Chondrocyte (in vitro differentiated cells): Measurements from ENCODE around the gene AFF3. TPM values are rescaled to one million over a fixed set of nuclear protein-coding genes. Genes with fewer than 3 reads are reported as not detected.

ENCODE experiments used
- DNase-seq: peaks from one replicate; pipeline ENCODE4 v3.0.0; 2021; ENCODE audit warnings: mixed read lengths, low spot score
- H3K27ac Mint-ChIP-seq: one replicate; pipeline ENCODE4 v1.8.0; 2021; ENCODE audit warnings: mild to moderate bottlenecking, moderate library complexity, mixed read lengths; ENCODE audit not compliant: unreplicated experiment
- H3K27me3 Mint-ChIP-seq: 2 replicates; pipeline ENCODE4 v1.8.0; 2021; ENCODE audit warnings: low read depth, mixed read lengths
- H3K36me3 Mint-ChIP-seq: 2 replicates; pipeline ENCODE4 v1.8.0; 2021; ENCODE audit warnings: low read depth, mixed read lengths
- H3K4me1 Mint-ChIP-seq: 2 replicates; pipeline ENCODE4 v1.8.0; 2021; ENCODE audit warnings: low read depth, mild to moderate bottlenecking, mixed read lengths
- H3K4me3 Mint-ChIP-seq: one replicate; pipeline ENCODE4 v1.8.0; 2021; ENCODE audit warnings: mild to moderate bottlenecking, moderate library complexity, mixed read lengths; ENCODE audit not compliant: unreplicated experiment
- H3K9me3 Mint-ChIP-seq: 2 replicates; pipeline ENCODE4 v1.8.0; 2021; ENCODE audit warnings: low read depth, mixed read lengths
- CTCF ChIP-seq: fragments of 200-600 bp; sonication (generic); IDR thresholded peaks from 2 replicates; pipeline ENCODE4 v1.5.0; 2021; ENCODE audit warnings: antibody characterized with exemption, mild to moderate bottlenecking, moderate library complexity
- total RNA-seq: library from RNA; stranded (reverse); gene quantifications from 3 replicates; pipeline ENCODE4 v1.2.1, GENCODE V29; 2021

AFF3 gene
- total RNA-seq, 1 donor from 2014 or later, result 127 TPM

- peaks cover 12% of the 10 kb centered on the region for H3K36me3 Mint-ChIP-seq
- peak overlapping the region; percentile 89 for H3K27ac Mint-ChIP-seq
- peak overlapping the region; percentile 7 for H3K4me3 Mint-ChIP-seq
- H3K4me1 Mint-ChIP-seq, result peaks cover 41% of the 10 kb centered on the region
- H3K27me3 Mint-ChIP-seq, result no peaks in the 10 kb centered on the region
- peaks cover 3% of the 10 kb centered on the region for H3K9me3 Mint-ChIP-seq
- no peak for TF ChIP-seq CTCF
- DNase-seq, result no peak
These were observed 599.1 kb downstream of the AFF3 start for GRCh38 chr2:99543247-99543646.

GRCh38 chr2:99537910-99538485 is 604.4 kb downstream of the AFF3 start:
- H3K27ac Mint-ChIP-seq, result no peak overlapping the region
- no peak for TF ChIP-seq CTCF
- peaks cover 5% of the 10 kb centered on the region for H3K4me1 Mint-ChIP-seq
- H3K36me3 Mint-ChIP-seq, result peaks cover 10% of the 10 kb centered on the region
- no peak for DNase-seq
- no peak overlapping the region for H3K4me3 Mint-ChIP-seq
- no peaks in the 10 kb centered on the region for H3K27me3 Mint-ChIP-seq
- peaks cover 6% of the 10 kb centered on the region for H3K9me3 Mint-ChIP-seq

DNA sequence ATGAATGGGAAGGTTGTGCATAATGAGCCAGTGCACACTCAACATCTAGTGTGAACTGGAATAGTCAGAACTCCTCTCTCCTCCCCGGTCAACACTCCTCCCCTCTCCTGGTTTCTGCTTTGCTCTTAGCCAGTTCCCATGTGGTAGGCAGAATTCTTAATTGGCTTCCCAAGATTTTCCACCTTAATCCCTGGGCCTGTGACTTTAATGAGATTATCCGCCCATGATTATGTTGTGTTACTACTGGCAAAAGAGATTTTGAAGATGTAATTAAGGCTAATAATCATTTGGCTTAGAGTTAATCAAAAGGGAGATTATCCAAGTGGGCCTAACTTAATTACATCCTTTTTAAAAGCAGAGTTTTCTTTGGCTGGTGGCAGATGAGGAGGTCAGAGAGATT is 618.3 kb downstream of the AFF3 start:
- no peak for DNase-seq
- Mint-ChIP-seq H3K4me3 (no peak overlapping the region), H3K27ac (no peak overlapping the region), H3K9me3 (no peaks in the 10 kb centered on the region), H3K4me1 (no peaks in the 10 kb centered on the region), H3K27me3 (peaks cover 3% of the 10 kb centered on the region), H3K36me3 (no peaks in the 10 kb centered on the region)
- no peak for TF ChIP-seq CTCF

- TF ChIP-seq CTCF, result no peak
- Mint-ChIP-seq H3K4me1 (no peaks in the 10 kb centered on the region), H3K9me3 (no peaks in the 10 kb centered on the region), H3K27me3 (peaks cover 7% of the 10 kb centered on the region), H3K4me3 (no peak overlapping the region), H3K27ac (no peak overlapping the region), H3K36me3 (no peaks in the 10 kb centered on the region)
- DNase-seq, result no peak
These were observed 620.2 kb downstream of the AFF3 start for GRCh38 chr2:99522157-99522556.

GRCh38 chr2:99520813-99521212 is 621.6 kb downstream of the AFF3 start:
- Mint-ChIP-seq H3K9me3 (no peaks in the 10 kb centered on the region), H3K4me3 (no peak overlapping the region), H3K27me3 (peaks cover 7% of the 10 kb centered on the region), H3K36me3 (no peaks in the 10 kb centered on the region), H3K4me1 (no peaks in the 10 kb centered on the region), H3K27ac (no peak overlapping the region)
- DNase-seq, result no peak
- TF ChIP-seq CTCF, result no peak
